SIG-M5 (cell line): Measurements from ENCODE around the gene MTUS2.

Experiments
- DNase-seq: peaks from one replicate; lab custom pipeline; 2025; lab: John Stamatoyannopoulos, UW

The MTUS2 gene

GRCh38 chr13:29508130-29508875, 688.2 kb downstream of the MTUS2 start:
- DNase-seq: peak; percentile 6

GRCh38 chr13:29508876-29509252, 688.7 kb downstream of the MTUS2 start:
- DNase-seq: no peak

GRCh38 chr13:29509999-29510589, 690.0 kb downstream of the MTUS2 start:
- no peak for DNase-seq

- no peak for DNase-seq
Measured at GRCh38 chr13:29510651-29511084, 690.5 kb downstream of the MTUS2 start.

- no peak for DNase-seq
Measured at GRCh38 chr13:29511106-29511796, 691.1 kb downstream of the MTUS2 start.

GRCh38 chr13:29511980-29512379, 691.8 kb downstream of the MTUS2 start:
- DNase-seq: no peak

- DNase-seq: no peak
Measured at GRCh38 chr13:29513002-29513980, 693.2 kb downstream of the MTUS2 start.

GRCh38 chr13:29513981-29514719, 694.0 kb downstream of the MTUS2 start:
- no peak for DNase-seq

GRCh38 chr13:29514720-29515310, 694.7 kb downstream of the MTUS2 start:
- DNase-seq: no peak

- no peak for DNase-seq
Measured at GRCh38 chr13:29515372-29515771, 695.2 kb downstream of the MTUS2 start.

- no peak for DNase-seq
Measured at GRCh38 chr13:29516012-29516411, 695.9 kb downstream of the MTUS2 start.

GRCh38 chr13:29516880-29517279, 696.7 kb downstream of the MTUS2 start:
- no peak for DNase-seq

- DNase-seq: no peak
Measured at GRCh38 chr13:29519921-29520320, 699.8 kb downstream of the MTUS2 start.

GRCh38 chr13:29520671-29521070, 700.5 kb downstream of the MTUS2 start:
- DNase-seq: no peak

- no peak for DNase-seq
Measured at GRCh38 chr13:29521336-29521735, 701.2 kb downstream of the MTUS2 start.

- no peak for DNase-seq
Measured at GRCh38 chr13:29522044-29522685, 702.0 kb downstream of the MTUS2 start.

GRCh38 chr13:29523199-29523961, 703.2 kb downstream of the MTUS2 start:
- DNase-seq: no peak

- no peak for DNase-seq
Measured at GRCh38 chr13:29524176-29524575, 704.0 kb downstream of the MTUS2 start.

GRCh38 chr13:29524641-29525040, 704.5 kb downstream of the MTUS2 start:
- DNase-seq: no peak

GRCh38 chr13:29525757-29526156, 705.6 kb downstream of the MTUS2 start:
- DNase-seq: no peak
